DOHH2 (cell line): ENCODE data around the gene PLEKHG4.
A peak's percentile ranks its signal among the peaks of the same experiment; 100 is the strongest.

Experiments used
- H3F3A ChIP-seq: fragments of 200-600 bp; sonication (generic), shearing (Covaris generic); 2 replicates; pipeline ENCODE4 v1.6.0; 2016; ENCODE audit warnings: antibody characterized with exemption, mild to moderate bottlenecking; ENCODE audit not compliant: control insufficient read depth, insufficient read depth
- H3K27ac ChIP-seq: fragments of 200-600 bp; sonication (generic); 2 replicates; pipeline ENCODE4 v1.5.1; 2014; ENCODE audit warnings: low read depth, mild to moderate bottlenecking, low read length, moderate library complexity
- H3K27me3 ChIP-seq: fragments of 200-600 bp; sonication (generic); 2 replicates; pipeline ENCODE4 v1.6.1; 2014; ENCODE audit warnings: mild to moderate bottlenecking, low read length, mixed read lengths; ENCODE audit not compliant: control insufficient read depth
- H3K36me3 ChIP-seq: fragments of 200-600 bp; sonication (generic); 2 replicates; pipeline ENCODE4 v1.6.1; 2014; ENCODE audit warnings: mild to moderate bottlenecking, low read length, moderate library complexity, mixed read lengths; ENCODE audit not compliant: control insufficient read depth
- H3K4me1 ChIP-seq: fragments of 200-600 bp; sonication (generic); 2 replicates; pipeline ENCODE4 v1.6.1; 2014; ENCODE audit warnings: mild to moderate bottlenecking, low read length, mixed read lengths; ENCODE audit not compliant: control insufficient read depth
- H3K4me2 ChIP-seq: fragments of 200-600 bp; sonication (generic); 2 replicates; pipeline ENCODE4 v1.6.0; 2014; ENCODE audit warnings: mild to moderate bottlenecking, low read length, moderate library complexity
- H3K4me3 ChIP-seq: fragments of 200-600 bp; sonication (generic); 2 replicates; pipeline ENCODE4 v1.5.1; 2014; ENCODE audit warnings: mild to moderate bottlenecking, low read length, mixed read lengths
- H3K79me2 ChIP-seq: fragments of 200-600 bp; sonication (generic); 2 replicates; pipeline ENCODE4 v1.6.1; 2014; ENCODE audit warnings: mild to moderate bottlenecking, low read length, mixed read lengths; ENCODE audit not compliant: control insufficient read depth
- H3K9me2 ChIP-seq: fragments of 200-600 bp; sonication (generic); replicated peaks from 2 replicates; pipeline ENCODE4 v1.6.1; 2014; ENCODE audit warnings: mild to moderate bottlenecking, low read length, mixed read lengths; ENCODE audit not compliant: control insufficient read depth
- H3K9me3 ChIP-seq: fragments of 200-600 bp; sonication (generic); 2 replicates; pipeline ENCODE4 v1.6.1; 2014; ENCODE audit warnings: antibody characterized with exemption, low read length, mixed read lengths; ENCODE audit not compliant: control insufficient read depth, insufficient read depth
- H4K20me1 ChIP-seq: fragments of 200-600 bp; sonication (generic); 2 replicates; pipeline ENCODE4 v1.6.0; 2014; ENCODE audit warnings: low read depth, mild to moderate bottlenecking, antibody characterized with exemption, low read length, moderate library complexity; ENCODE audit not compliant: control insufficient read depth, insufficient read depth
- CTCF ChIP-seq: fragments of 200-600 bp; sonication (generic); IDR thresholded peaks from one replicate; pipeline ENCODE4 v1.5.1; 2014; ENCODE audit warnings: antibody characterized with exemption, mild to moderate bottlenecking, low read depth, low read length; ENCODE audit not compliant: poor library complexity, severe bottlenecking
- EZH2phosphoT487 ChIP-seq: fragments of 200-600 bp; sonication (generic); IDR thresholded peaks from 2 replicates; pipeline ENCODE4 v1.6.1; 2017; ENCODE audit warnings: borderline replicate concordance, mild to moderate bottlenecking, antibody characterized with exemption, low read length, moderate library complexity, mixed read lengths

The PLEKHG4 gene

GRCh38 chr16:67277999-67278772, 1.1 kb upstream of the PLEKHG4 start:
- peaks cover 13% of the 10 kb centered on the region for H3K4me1 ChIP-seq
- no peaks in the 10 kb centered on the region for H3K9me3 ChIP-seq
- no peaks in the 10 kb centered on the region for H4K20me1 ChIP-seq
- H3K4me3 ChIP-seq = peak overlapping the region; percentile 79
- H3K27me3 ChIP-seq = no peaks in the 10 kb centered on the region
- H3K27ac ChIP-seq = no peak overlapping the region
- peak overlapping the region; percentile 63 for H3K4me2 ChIP-seq
- no peak for TF ChIP-seq CTCF
- TF ChIP-seq EZH2phosphoT487 = no peak
- no peaks in the 10 kb centered on the region for H3F3A ChIP-seq
- H3K9me2 ChIP-seq = no peaks in the 10 kb centered on the region
- H3K36me3 ChIP-seq = peaks cover 12% of the 10 kb centered on the region
- H3K79me2 ChIP-seq = peaks cover 13% of the 10 kb centered on the region

GRCh38 chr16:67278773-67279295, 498 bp upstream of the PLEKHG4 start:
- Histone ChIP-seq H4K20me1 (no peaks in the 10 kb centered on the region), H3K4me1 (peaks cover 13% of the 10 kb centered on the region), H3K27ac (no peak overlapping the region), H3K36me3 (peaks cover 12% of the 10 kb centered on the region), H3K9me3 (no peaks in the 10 kb centered on the region), H3K9me2 (no peaks in the 10 kb centered on the region), H3F3A (no peaks in the 10 kb centered on the region), H3K4me3 (peak overlapping the region; percentile 79), H3K79me2 (peaks cover 13% of the 10 kb centered on the region), H3K27me3 (no peaks in the 10 kb centered on the region), H3K4me2 (peak overlapping the region; percentile 63)
- TF ChIP-seq CTCF = peak; percentile 89
- no peak for TF ChIP-seq EZH2phosphoT487

- peaks cover 12% of the 10 kb centered on the region for H3K36me3 ChIP-seq
- H3K9me2 ChIP-seq = no peaks in the 10 kb centered on the region
- H3K4me2 ChIP-seq = no peak overlapping the region
- H3K9me3 ChIP-seq = no peaks in the 10 kb centered on the region
- no peaks in the 10 kb centered on the region for H3F3A ChIP-seq
- no peaks in the 10 kb centered on the region for H4K20me1 ChIP-seq
- peaks cover 13% of the 10 kb centered on the region for H3K4me1 ChIP-seq
- H3K27me3 ChIP-seq = no peaks in the 10 kb centered on the region
- H3K79me2 ChIP-seq = peaks cover 13% of the 10 kb centered on the region
- H3K27ac ChIP-seq = no peak overlapping the region
- TF ChIP-seq CTCF (no peak), EZH2phosphoT487 (no peak)
- no peak overlapping the region for H3K4me3 ChIP-seq
Observed at GRCh38 chr16:67280090-67281015, 1.0 kb downstream of the PLEKHG4 start.
